ENCODE data around the gene CGB8. TPM values are rescaled to one million over a fixed set of nuclear protein-coding genes. Genes with fewer than 3 reads are reported as not detected.

Gene CGB8
- total RNA-seq, 6 donors from 2014 or later: not detected

GRCh38 chr19:48997972-48998371 is 50.9 kb downstream of the CGB8 start:
- DNase-seq: peak in 1 of 2 donors; percentile 33
- WGBS, 2 donors: 61 to 81% methylated on average over 4 to 5 of the region's 5 CpGs
- no peak overlapping the region for H3K27ac ChIP-seq
- no peaks in the 10 kb centered on the region for H3K9me3 ChIP-seq
- TF ChIP-seq CTCF (IDR thresholded peaks at IDR 0.05): peak in 5 of 6 experiments; percentile 14 to 30 (median 28)
- no peak for TF ChIP-seq POLR2A (IDR thresholded peaks at IDR 0.05)
- no peak for ATAC-seq (ENCODE audit: low FRiP score in 2 of 2)
- H3K4me1 ChIP-seq: peaks cover 10 to 14% (median 12%) of the 10 kb centered on the region in 4 donors
- no peak overlapping the region for H3K4me3 ChIP-seq
- H3K27me3 ChIP-seq: no peaks in the 10 kb centered on the region
- H3K36me3 ChIP-seq: peaks cover 0 to 17% (median 3%) of the 10 kb centered on the region in 4 donors

Small RNA genes lying within 50 kb of the gene (small RNA-seq; reads per million reads assigned to genes)
- gene MIR6798 (0 reads per million in 4 donors), gene RN7SL708P (0 to 0.12 (median 0) reads per million in 4 donors)

Other genes starting within 250 kb of the CGB8 start
- 100 to 1,000 TPM in 1 of 6 donors, 10 to 100 TPM in 5; 50.7 to 221 (median 81.2) TPM for gene BCAT2, start 238.1 kb downstream of the CGB8 start, total RNA-seq
- gene HSD17B14, start 212.6 kb downstream of the CGB8 start, total RNA-seq: 10 to 100 TPM; 13.8 to 65.0 (median 28.5) TPM
- 10 to 100 TPM in 5 of 6 donors, 1 to 10 TPM in 1; 6.3 to 34.9 (median 21.2) TPM for gene PLEKHA4, start 180.5 kb downstream of the CGB8 start, total RNA-seq
- gene PPP1R15A, start 176.7 kb downstream of the CGB8 start, total RNA-seq: 100 to 1,000 TPM in 5 of 6 donors, 10 to 100 TPM in 1; 96.2 to 194 (median 114) TPM
- gene TULP2, start 150.4 kb downstream of the CGB8 start, total RNA-seq: 1 to 10 TPM in 1 of 6 donors, under 1 TPM in 2, not detected in 3; 0.30 to 4.9 (median 0.86) TPM
- 100 to 1,000 TPM; 278 to 463 (median 341) TPM for gene NUCB1, start 148.8 kb downstream of the CGB8 start, total RNA-seq
- 1 to 10 TPM; 1.9 to 6.3 (median 2.8) TPM for gene DHDH, start 115.4 kb downstream of the CGB8 start, total RNA-seq
- gene BAX, start 94.2 kb downstream of the CGB8 start, total RNA-seq: 100 to 1,000 TPM in 4 of 6 donors, 10 to 100 TPM in 2; 68.1 to 143 (median 112) TPM
- gene FTL, start 83.8 kb downstream of the CGB8 start, total RNA-seq: over 10,000 TPM in 3 of 6 donors, 1,000 to 10,000 TPM in 3; 5,928 to 23,282 (median 11,982) TPM
- gene GYS1, start 55.8 kb downstream of the CGB8 start, total RNA-seq: 10 to 100 TPM; 26.4 to 79.6 (median 35.6) TPM
- gene RUVBL2, start 55.2 kb downstream of the CGB8 start, total RNA-seq: 100 to 1,000 TPM in 2 of 6 donors, 10 to 100 TPM in 4; 45.7 to 105 (median 70.6) TPM
- under 1 TPM in 1 of 6 donors, not detected in 5; 0.77 TPM for gene LHB, start 32.0 kb downstream of the CGB8 start, total RNA-seq
- gene CGB3, start 24.8 kb downstream of the CGB8 start, total RNA-seq: not detected
- gene CGB2, start 17.2 kb downstream of the CGB8 start, total RNA-seq: not detected
- gene CGB1, start 12.2 kb downstream of the CGB8 start, total RNA-seq: not detected
- gene CGB5, start 5.3 kb downstream of the CGB8 start, total RNA-seq: not detected
- 1 to 10 TPM in 1 of 6 donors, under 1 TPM in 5; 0.22 to 5.2 (median 0.55) TPM for gene CGB7, start 8.6 kb upstream of the CGB8 start, total RNA-seq
- gene NTF4, start 15.7 kb upstream of the CGB8 start, total RNA-seq: 10 to 100 TPM in 1 of 6 donors, 1 to 10 TPM in 5; 1.2 to 10.5 (median 4.9) TPM
- gene KCNA7, start 23.6 kb upstream of the CGB8 start, total RNA-seq: not detected
- gene SNRNP70, start 36.3 kb upstream of the CGB8 start, total RNA-seq: 1,000 to 10,000 TPM in 1 of 6 donors, 100 to 1,000 TPM in 5; 147 to 1,500 (median 176) TPM
- gene LIN7B, start 65.3 kb upstream of the CGB8 start, total RNA-seq: 10 to 100 TPM in 1 of 6 donors, 1 to 10 TPM in 5; 3.1 to 10.2 (median 7.6) TPM
- gene C19orf73, start 70.0 kb upstream of the CGB8 start, total RNA-seq: 1 to 10 TPM in 4 of 6 donors, under 1 TPM in 1, not detected in 1; 0.89 to 7.9 (median 2.3) TPM
- gene PPFIA3, start 70.4 kb upstream of the CGB8 start, total RNA-seq: 10 to 100 TPM in 1 of 6 donors, 1 to 10 TPM in 5; 2.4 to 11.5 (median 5.9) TPM
- 1 to 10 TPM in 3 of 6 donors, under 1 TPM in 2, not detected in 1; 0.61 to 2.1 (median 1.2) TPM for gene HRC, start 106.3 kb upstream of the CGB8 start, total RNA-seq
- gene TRPM4, start 108.7 kb upstream of the CGB8 start, total RNA-seq: 100 to 1,000 TPM in 1 of 6 donors, 10 to 100 TPM in 5; 23.9 to 120 (median 49.3) TPM

All from upper lobe of left lung (tissue), 6 donors.